GM12878 (cell line): Measurements from ENCODE around the gene SLC9C2.

Experiments used
- BRCA1 ChIP-seq: IDR thresholded peaks from 2 replicates; pipeline ENCODE4 v1.6.1; 2011; ENCODE audit warnings: low read depth, low read length, improper control_type of control experiment
- MXI1 ChIP-seq: fragments of 150-350 bp; IDR thresholded peaks from 2 replicates; pipeline ENCODE4 v1.6.1; 2011; ENCODE audit warnings: low read depth, mild to moderate bottlenecking, inconsistent platforms, low read length, improper control_type of control experiment
- MYC ChIP-seq: IDR thresholded peaks from 2 replicates; pipeline ENCODE4 v1.6.1; 2011; ENCODE audit warnings: mild to moderate bottlenecking, low read length, moderate library complexity, inconsistent platforms; ENCODE audit not compliant: insufficient read depth, insufficient replicate concordance, insufficient read length, severe bottlenecking
- POLR2A ChIP-seq: IDR thresholded peaks from 2 replicates; pipeline ENCODE4 v1.6.1; 2011; ENCODE audit warnings: low read depth, mild to moderate bottlenecking, low read length
- RAD21 ChIP-seq: IDR thresholded peaks from 2 replicates; pipeline ENCODE4 v1.6.1; 2011; ENCODE audit warnings: mild to moderate bottlenecking, low read depth, low read length, moderate library complexity; ENCODE audit not compliant: insufficient read depth
- RBBP5 ChIP-seq: fragments of 200-600 bp; sonication (generic); conservative IDR thresholded peaks from 2 replicates; pipeline ENCODE4 v1.6.1; 2016
- TAF1 ChIP-seq: IDR thresholded peaks from 2 replicates; pipeline ENCODE4 v1.6.1; 2011; ENCODE audit warnings: mild to moderate bottlenecking, low read depth, low read length, borderline replicate concordance

- TF ChIP-seq BRCA1 = no peak
- no peak for TF ChIP-seq POLR2A
- TF ChIP-seq RAD21 = no peak
- TF ChIP-seq RBBP5 = no peak
- no peak for TF ChIP-seq TAF1
- TF ChIP-seq MXI1 = no peak
- TF ChIP-seq MYC = no peak
These were observed 106.0 kb downstream of the SLC9C2 start for GRCh38 chr1:173496757-173497320.
